ENCODE results near the gene HAND2.

The HAND2 gene

GRCh38 chr4:173519111-173520101 is 10.6 kb downstream of the HAND2 start:
- no peak for DNase-seq

GRCh38 chr4:173518425-173519102 is 11.5 kb downstream of the HAND2 start:
- DNase-seq, result no peak

GRCh38 chr4:173517781-173518424 is 12.1 kb downstream of the HAND2 start:
- no peak for DNase-seq

GRCh38 chr4:173516621-173517524 is 13.2 kb downstream of the HAND2 start:
- DNase-seq, result no peak

- no peak for DNase-seq
Observed at GRCh38 chr4:173515458-173515857, 14.6 kb downstream of the HAND2 start.

GRCh38 chr4:173514641-173515217 is 15.3 kb downstream of the HAND2 start:
- no peak for DNase-seq

GRCh38 chr4:173513651-173514050 is 16.4 kb downstream of the HAND2 start:
- no peak for DNase-seq

GRCh38 chr4:173511787-173512361 is 18.2 kb downstream of the HAND2 start:
- DNase-seq, result no peak

GRCh38 chr4:173509036-173510001 is 20.7 kb downstream of the HAND2 start:
- DNase-seq, result no peak

- no peak for DNase-seq
Observed at GRCh38 chr4:173508386-173509035, 21.5 kb downstream of the HAND2 start.

GRCh38 chr4:173507471-173508385 is 22.3 kb downstream of the HAND2 start:
- DNase-seq, result no peak

- no peak for DNase-seq
Observed at GRCh38 chr4:173506597-173507211, 23.3 kb downstream of the HAND2 start.

- peak; percentile 39 for DNase-seq
Observed at GRCh38 chr4:173505924-173506518, 24.0 kb downstream of the HAND2 start.

- no peak for DNase-seq
Observed at GRCh38 chr4:173504181-173504503, 25.9 kb downstream of the HAND2 start.

GRCh38 chr4:173503330-173504180 is 26.5 kb downstream of the HAND2 start:
- no peak for DNase-seq

GRCh38 chr4:173502282-173502681 is 27.7 kb downstream of the HAND2 start:
- DNase-seq, result no peak

GRCh38 chr4:173501592-173502150 is 28.4 kb downstream of the HAND2 start:
- DNase-seq, result no peak
